Esophagus squamous epithelium (tissue), 5 donors: ENCODE data around the gene STIMATE. TPM values are rescaled to one million over a fixed set of nuclear protein-coding genes. Genes with fewer than 3 reads are reported as not detected.

Source experiments
- DNase-seq: peaks from one replicate; lab custom pipeline; 2025; lab: John Stamatoyannopoulos, UW
- H3K27ac ChIP-seq, 4 donors: fragments of 200-600 bp; sonication (generic); one replicate each; pipeline ENCODE4 v1.5.1; 2016 to 2019; ENCODE audit warnings: mild to moderate bottlenecking in 1 of 4
- H3K27me3 ChIP-seq, 4 donors: fragments of 200-600 bp; sonication (generic); 1 replicate in 3 of 4; 2 replicates in 1 of 4; pipeline versions ENCODE4 v1.5.1 to v1.6.0; 2017 to 2021; ENCODE audit warnings: antibody characterized with exemption in 1 of 4
- H3K36me3 ChIP-seq, 3 donors: fragments of 200-600 bp; sonication (generic); one replicate each; pipeline ENCODE4 v1.5.1; 2016 to 2019
- H3K4me1 ChIP-seq, 3 donors: fragments of 200-600 bp; sonication (generic); one replicate each; pipeline ENCODE4 v1.5.1; 2017 to 2019
- H3K4me3 ChIP-seq, 4 donors: fragments of 200-600 bp; sonication (generic); 1 replicate in 3 of 4; 2 replicates in 1 of 4; pipeline ENCODE4 v1.5.1; 2016 to 2019; ENCODE audit warnings: mild to moderate bottlenecking in 2 of 4, moderate library complexity in 1 of 4
- H3K9me3 ChIP-seq, 3 donors: fragments of 200-600 bp; sonication (generic); one replicate each; pipeline ENCODE4 v1.5.1; 2016 to 2019
- POLR2A ChIP-seq, 4 donors: fragments of 450-650 bp; IDR thresholded peaks; one replicate each; pipeline ENCODE4 v1.6.1; 2017; ENCODE audit warnings: antibody characterized with exemption in 4 of 4, mild to moderate bottlenecking in 4 of 4, moderate library complexity in 3 of 4
- WGBS, 2 donors: methylation state at CpG; one replicate each; pipeline ENCODE4 v1.1.5; 2018; 5-methylcytosine and 5-hydroxymethylcytosine counted together
- intact Hi-C: fragments of 100-400 bp; cut with DNase I; formaldehyde crosslinking; loops from one replicate; pipeline ENCODE4 v1.15.0; 2022
- total RNA-seq, 4 donors: library from RNA; depleted of rRNA; stranded (reverse); fragments of >200 nt; gene quantifications; one replicate each; pipeline ENCODE4 v1.1.0, GENCODE V29; 2016
- TF ChIP-seq, protein P1 (sequence below), 6 experiments: fragments of 450-650 bp in 4 of 6; fragments of 200-600 bp in 2 of 6; sonication (generic) in 2 of 6; IDR thresholded peaks; one replicate each; pipeline ENCODE4 v1.5.1; 2016 to 2019; ENCODE audit warnings: antibody characterized with exemption in 6 of 6, mild to moderate bottlenecking in 4 of 6, moderate library complexity in 4 of 6
- donor health status: DM: yes; HTN: yes; CAD: no.

Gene STIMATE
- total RNA-seq, 4 donors from 2014 or later = 7.0 to 14.7 (median 12.4) TPM

DNA sequence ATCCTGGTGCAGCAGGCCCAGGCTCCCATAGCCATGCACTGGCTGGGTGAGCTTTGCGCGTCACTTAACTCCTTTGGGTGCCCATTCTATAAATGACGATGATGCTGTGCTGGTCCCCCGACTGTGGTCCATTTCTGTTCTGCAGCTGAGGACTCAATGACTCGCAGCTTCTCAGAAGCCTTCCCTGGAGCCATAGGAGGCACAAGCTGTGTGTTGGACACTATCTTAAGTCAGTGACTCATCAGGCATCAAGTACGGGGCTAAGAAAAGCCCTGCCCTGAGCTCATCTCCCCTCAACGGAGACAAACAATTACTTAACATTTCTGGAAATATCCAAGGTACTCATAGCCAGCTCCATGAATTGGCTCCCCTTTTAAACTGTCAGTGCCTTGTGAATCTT is 48.7 kb downstream of the STIMATE start:
- DNase-seq = no peak
- intact Hi-C loops = no loop called here
- Histone ChIP-seq H3K4me1 (peaks cover 0 to 41% (median 28%) of the 10 kb centered on the region in 3 donors), H3K27ac (peak overlapping the region in 3 of 4 donors; percentile 42 to 79 (median 57)), H3K4me3 (no peak overlapping the region), H3K27me3 (no peaks in the 10 kb centered on the region), H3K36me3 (peaks cover 0 to 69% (median 6%) of the 10 kb centered on the region in 3 donors), H3K9me3 (no peaks in the 10 kb centered on the region)
- no peak for TF ChIP-seq POLR2A (IDR thresholded peaks at IDR 0.05)
- TF ChIP-seq, protein P1, sequence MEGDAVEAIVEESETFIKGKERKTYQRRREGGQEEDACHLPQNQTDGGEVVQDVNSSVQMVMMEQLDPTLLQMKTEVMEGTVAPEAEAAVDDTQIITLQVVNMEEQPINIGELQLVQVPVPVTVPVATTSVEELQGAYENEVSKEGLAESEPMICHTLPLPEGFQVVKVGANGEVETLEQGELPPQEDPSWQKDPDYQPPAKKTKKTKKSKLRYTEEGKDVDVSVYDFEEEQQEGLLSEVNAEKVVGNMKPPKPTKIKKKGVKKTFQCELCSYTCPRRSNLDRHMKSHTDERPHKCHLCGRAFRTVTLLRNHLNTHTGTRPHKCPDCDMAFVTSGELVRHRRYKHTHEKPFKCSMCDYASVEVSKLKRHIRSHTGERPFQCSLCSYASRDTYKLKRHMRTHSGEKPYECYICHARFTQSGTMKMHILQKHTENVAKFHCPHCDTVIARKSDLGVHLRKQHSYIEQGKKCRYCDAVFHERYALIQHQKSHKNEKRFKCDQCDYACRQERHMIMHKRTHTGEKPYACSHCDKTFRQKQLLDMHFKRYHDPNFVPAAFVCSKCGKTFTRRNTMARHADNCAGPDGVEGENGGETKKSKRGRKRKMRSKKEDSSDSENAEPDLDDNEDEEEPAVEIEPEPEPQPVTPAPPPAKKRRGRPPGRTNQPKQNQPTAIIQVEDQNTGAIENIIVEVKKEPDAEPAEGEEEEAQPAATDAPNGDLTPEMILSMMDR (IDR thresholded peaks at IDR 0.05) = no peak
- WGBS, 2 donors = 44 to 48% methylated on average over 4 to 6 of the region's 7 CpGs

DNA sequence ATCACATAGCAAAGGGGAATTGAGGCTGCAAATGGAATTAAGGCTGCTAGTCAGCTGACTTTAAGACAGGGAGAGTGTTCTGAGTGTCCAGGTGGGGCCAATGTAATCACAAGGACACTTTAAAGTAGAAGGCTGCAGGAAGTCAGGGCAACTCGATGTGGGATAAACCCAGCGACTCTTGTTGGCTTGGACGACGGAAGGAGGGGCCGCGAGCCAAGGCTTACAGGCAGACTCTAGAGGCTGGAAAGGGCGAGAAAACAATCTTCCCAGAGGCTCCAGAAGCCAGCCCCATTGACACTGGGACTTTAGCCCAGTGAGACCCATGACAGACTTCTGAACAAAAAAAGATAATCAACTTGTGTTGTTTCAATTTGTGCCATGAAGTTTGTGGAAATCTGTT is 49.6 kb downstream of the STIMATE start:
- intact Hi-C loops = no loop called here
- no peaks in the 10 kb centered on the region for H3K27me3 ChIP-seq
- H3K4me3 ChIP-seq = no peak overlapping the region
- H3K27ac ChIP-seq = peak overlapping the region in 2 of 4 donors; percentile 57 to 79
- 86 to 88% methylated on average over 7 of the region's 7 CpGs for WGBS, 2 donors
- no peaks in the 10 kb centered on the region for H3K9me3 ChIP-seq
- peaks cover 0 to 50% (median 37%) of the 10 kb centered on the region in 3 donors for H3K4me1 ChIP-seq
- peaks cover 0 to 60% (median 6%) of the 10 kb centered on the region in 3 donors for H3K36me3 ChIP-seq
- TF ChIP-seq POLR2A (IDR thresholded peaks at IDR 0.05) = no peak
- TF ChIP-seq, protein P1 (IDR thresholded peaks at IDR 0.05) = no peak
- DNase-seq = no peak

DNA sequence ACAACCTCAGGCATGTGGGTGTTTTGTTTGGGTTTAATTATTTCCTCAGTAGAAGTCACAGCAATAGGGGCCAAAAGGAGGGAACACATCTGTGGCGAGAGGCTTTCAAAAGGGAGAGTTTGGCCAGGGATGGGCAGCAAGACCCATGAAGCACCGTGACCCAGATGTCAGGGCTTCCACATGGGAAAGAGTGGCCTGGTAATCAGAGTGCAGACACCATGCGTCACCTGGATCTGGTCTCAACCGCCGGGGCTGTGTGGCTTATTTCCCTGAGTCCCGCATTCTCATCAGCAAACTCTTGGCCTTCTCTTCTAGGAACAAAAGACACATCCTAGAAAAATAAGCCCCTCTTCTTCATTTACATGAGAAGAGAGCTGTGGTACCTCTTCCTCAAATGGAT is 50.1 kb downstream of the STIMATE start:
- DNase-seq = no peak
- Histone ChIP-seq H3K27me3 (no peaks in the 10 kb centered on the region), H3K36me3 (peaks cover 0 to 60% (median 6%) of the 10 kb centered on the region in 3 donors), H3K27ac (peak overlapping the region in 1 of 4 donors; percentile 79), H3K4me3 (no peak overlapping the region), H3K4me1 (peaks cover 0 to 54% (median 37%) of the 10 kb centered on the region in 3 donors), H3K9me3 (no peaks in the 10 kb centered on the region)
- 93 to 95% methylated on average over 6 of the region's 6 CpGs for WGBS, 2 donors
- intact Hi-C loops = no loop called here
- no peak for TF ChIP-seq POLR2A (IDR thresholded peaks at IDR 0.05)
- TF ChIP-seq, protein P1 (IDR thresholded peaks at IDR 0.05) = no peak

DNA sequence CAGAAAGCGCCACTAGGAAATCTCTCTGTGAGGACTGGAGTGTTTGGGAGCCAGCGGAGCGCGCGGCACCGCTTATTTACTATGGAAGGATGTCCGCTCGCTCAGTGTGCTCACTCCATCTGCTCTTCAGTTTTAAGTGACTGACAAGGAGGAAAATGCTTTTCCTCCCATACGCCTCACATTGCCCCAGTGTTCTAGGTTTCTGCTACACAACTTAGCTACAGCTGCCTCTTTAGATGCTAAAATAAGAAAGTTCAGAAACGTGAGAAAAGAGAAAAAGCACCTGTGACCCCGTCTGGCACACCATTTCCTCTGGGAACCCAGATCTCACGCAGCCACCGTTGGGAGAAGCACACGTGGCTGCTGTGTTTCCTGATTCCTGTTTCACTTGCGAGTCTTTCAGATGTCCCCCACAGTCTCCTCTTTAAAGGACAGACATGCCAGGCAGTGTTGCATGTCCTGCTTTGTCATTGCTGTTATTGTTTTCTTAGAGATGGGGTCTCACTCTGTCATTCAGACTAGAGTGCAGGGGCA is 50.8 kb downstream of the STIMATE start:
- Histone ChIP-seq H3K9me3 (no peaks in the 10 kb centered on the region), H3K27me3 (no peaks in the 10 kb centered on the region), H3K36me3 (peaks cover 0 to 60% (median 6%) of the 10 kb centered on the region in 3 donors), H3K27ac (peak overlapping the region in 3 of 4 donors; percentile 76 to 92 (median 79)), H3K4me1 (peaks cover 0 to 62% (median 37%) of the 10 kb centered on the region in 3 donors), H3K4me3 (no peak overlapping the region)
- no peak for TF ChIP-seq POLR2A (IDR thresholded peaks at IDR 0.05)
- TF ChIP-seq, protein P1 (IDR thresholded peaks at IDR 0.05) = no peak
- DNase-seq = no peak
- 71 to 72% methylated on average over 14 to 15 of the region's 15 CpGs for WGBS, 2 donors
- intact Hi-C loops = no loop called here

DNA sequence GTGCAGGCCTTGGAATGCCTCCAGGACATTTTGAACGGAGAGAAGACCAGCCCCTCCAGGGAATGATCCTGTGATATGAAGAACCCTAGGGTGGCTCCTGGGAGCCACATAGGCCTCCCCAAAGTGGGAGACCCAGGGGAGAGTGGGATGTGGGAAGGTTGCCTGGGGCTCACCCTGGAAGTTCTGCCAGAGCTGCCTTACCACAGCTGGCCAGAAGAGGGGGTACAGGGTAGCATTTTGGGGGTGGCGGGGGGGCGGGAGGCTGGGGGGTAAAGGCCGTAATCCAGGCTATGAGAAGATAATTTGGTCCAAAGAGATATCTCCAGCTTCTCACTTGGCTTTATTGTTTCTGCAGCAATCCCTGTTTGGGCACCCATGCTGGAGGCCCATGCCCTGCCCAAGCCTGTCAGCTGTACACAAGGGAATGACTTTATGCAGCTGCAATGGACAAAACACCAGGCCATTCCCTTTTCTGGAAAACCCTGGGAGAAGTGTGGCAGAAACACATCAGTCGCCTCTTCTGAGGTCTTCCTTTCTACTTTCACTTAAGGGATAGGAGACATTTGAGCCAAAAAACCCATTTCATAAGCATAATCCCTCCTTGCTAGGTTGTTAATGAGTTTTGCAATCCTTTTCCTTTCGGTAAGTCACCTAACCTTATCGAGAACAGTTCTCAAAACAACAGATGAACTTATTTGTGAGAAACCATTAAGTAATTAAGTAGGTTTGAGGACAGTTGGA is 51.5 kb downstream of the STIMATE start:
- no peaks in the 10 kb centered on the region for H3K27me3 ChIP-seq
- H3K36me3 ChIP-seq = peaks cover 0 to 60% (median 6%) of the 10 kb centered on the region in 3 donors
- peaks cover 0 to 67% (median 37%) of the 10 kb centered on the region in 3 donors for H3K4me1 ChIP-seq
- WGBS, 2 donors = 68 to 71% methylated on average over 5 to 6 of the region's 7 CpGs
- intact Hi-C loops = no loop called here
- no peak for DNase-seq
- H3K9me3 ChIP-seq = no peaks in the 10 kb centered on the region
- peak overlapping the region; percentile 31 to 92 (median 78) for H3K27ac ChIP-seq
- TF ChIP-seq, protein P1 (IDR thresholded peaks at IDR 0.05) = peak in 5 of 6 experiments; percentile 12 to 39 (median 27)
- TF ChIP-seq POLR2A (IDR thresholded peaks at IDR 0.05) = no peak
- no peak overlapping the region for H3K4me3 ChIP-seq
